GM21390 (cell line): ENCODE data around the gene NBEA.

Source experiments
- ATAC-seq: cut with Tn5 transposase; IDR thresholded peaks from one replicate; pipeline ENCODE4 v1.9.1; 2021; ENCODE audit not compliant: unreplicated experiment

NBEA gene

GRCh38 chr13:35164324-35164932, 222.4 kb downstream of the NBEA start:
- ATAC-seq, result peak; percentile 72

- no peak for ATAC-seq
These were observed 223.1 kb downstream of the NBEA start for GRCh38 chr13:35165205-35165604.

- ATAC-seq, result no peak
These were observed 237.4 kb downstream of the NBEA start for GRCh38 chr13:35179494-35179893.

GRCh38 chr13:35179920-35180663, 238.0 kb downstream of the NBEA start:
- ATAC-seq, result no peak

GRCh38 chr13:35190241-35190640, 248.2 kb downstream of the NBEA start:
- no peak for ATAC-seq

GRCh38 chr13:35191883-35192282, 249.8 kb downstream of the NBEA start:
- ATAC-seq, result no peak

GRCh38 chr13:35198613-35199200, 256.6 kb downstream of the NBEA start:
- no peak for ATAC-seq

- no peak for ATAC-seq
These were observed 266.5 kb downstream of the NBEA start for GRCh38 chr13:35208587-35208986.

- no peak for ATAC-seq
These were observed 268.2 kb downstream of the NBEA start for GRCh38 chr13:35210261-35210660.

GRCh38 chr13:35211949-35212348, 269.9 kb downstream of the NBEA start:
- ATAC-seq, result no peak

GRCh38 chr13:35213911-35214310, 271.8 kb downstream of the NBEA start:
- no peak for ATAC-seq

GRCh38 chr13:35216131-35216530, 274.1 kb downstream of the NBEA start:
- no peak for ATAC-seq

- ATAC-seq, result no peak
These were observed 277.0 kb downstream of the NBEA start for GRCh38 chr13:35219021-35219420.

- ATAC-seq, result no peak
These were observed 283.1 kb downstream of the NBEA start for GRCh38 chr13:35225159-35225558.

GRCh38 chr13:35225582-35225981, 283.5 kb downstream of the NBEA start:
- ATAC-seq, result no peak

GRCh38 chr13:35228536-35228935, 286.5 kb downstream of the NBEA start:
- no peak for ATAC-seq

GRCh38 chr13:35231426-35231825, 289.4 kb downstream of the NBEA start:
- ATAC-seq, result no peak

- ATAC-seq, result no peak
These were observed 296.2 kb downstream of the NBEA start for GRCh38 chr13:35238274-35238673.

- peak; percentile 94 for ATAC-seq
These were observed 310.6 kb downstream of the NBEA start for GRCh38 chr13:35252536-35253205.

GRCh38 chr13:35255241-35255640, 313.2 kb downstream of the NBEA start:
- ATAC-seq, result no peak

GRCh38 chr13:35256459-35257148, 314.5 kb downstream of the NBEA start:
- ATAC-seq, result no peak
